Retina (tissue), 1 donor: ENCODE measurements around the gene PSMD2.

Source experiments
- DNase-seq: peaks from one replicate; pipeline ENCODE4 v3.0.0-alpha.2; 2016

Gene PSMD2

DNA sequence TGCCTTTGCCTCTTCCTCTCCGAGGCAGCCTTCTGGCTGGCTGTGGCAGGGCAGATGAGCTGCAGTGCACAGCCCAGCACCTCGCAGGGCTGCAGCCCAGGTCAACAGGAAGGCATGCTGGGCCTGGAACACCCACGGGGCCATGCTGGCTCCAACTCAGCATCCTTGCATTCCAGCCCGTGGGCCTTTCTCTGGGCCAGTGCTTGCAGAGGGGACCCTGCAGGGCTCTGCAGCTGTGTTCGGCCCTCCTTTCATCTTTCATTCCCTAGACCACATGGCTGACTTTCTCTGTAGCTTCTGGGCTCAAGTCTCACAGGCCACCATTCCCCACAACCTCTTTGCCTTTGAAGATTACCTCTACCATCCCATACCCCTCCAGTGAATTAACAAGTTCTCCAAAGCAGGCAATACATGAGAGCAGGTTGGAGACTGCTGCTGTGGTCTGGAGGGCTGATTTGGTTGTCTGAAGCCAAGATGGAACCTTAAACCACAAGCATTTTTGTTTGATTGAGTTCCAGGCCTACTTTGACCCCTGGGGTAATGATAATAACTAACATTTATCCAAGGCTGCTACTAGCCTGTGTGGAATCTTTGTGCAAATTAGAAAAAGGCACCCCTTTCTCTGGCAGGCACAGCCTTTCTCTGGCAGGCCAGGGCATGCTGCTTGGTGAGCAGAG is 44.3 kb downstream of the PSMD2 start:
- DNase-seq = no peak

DNA sequence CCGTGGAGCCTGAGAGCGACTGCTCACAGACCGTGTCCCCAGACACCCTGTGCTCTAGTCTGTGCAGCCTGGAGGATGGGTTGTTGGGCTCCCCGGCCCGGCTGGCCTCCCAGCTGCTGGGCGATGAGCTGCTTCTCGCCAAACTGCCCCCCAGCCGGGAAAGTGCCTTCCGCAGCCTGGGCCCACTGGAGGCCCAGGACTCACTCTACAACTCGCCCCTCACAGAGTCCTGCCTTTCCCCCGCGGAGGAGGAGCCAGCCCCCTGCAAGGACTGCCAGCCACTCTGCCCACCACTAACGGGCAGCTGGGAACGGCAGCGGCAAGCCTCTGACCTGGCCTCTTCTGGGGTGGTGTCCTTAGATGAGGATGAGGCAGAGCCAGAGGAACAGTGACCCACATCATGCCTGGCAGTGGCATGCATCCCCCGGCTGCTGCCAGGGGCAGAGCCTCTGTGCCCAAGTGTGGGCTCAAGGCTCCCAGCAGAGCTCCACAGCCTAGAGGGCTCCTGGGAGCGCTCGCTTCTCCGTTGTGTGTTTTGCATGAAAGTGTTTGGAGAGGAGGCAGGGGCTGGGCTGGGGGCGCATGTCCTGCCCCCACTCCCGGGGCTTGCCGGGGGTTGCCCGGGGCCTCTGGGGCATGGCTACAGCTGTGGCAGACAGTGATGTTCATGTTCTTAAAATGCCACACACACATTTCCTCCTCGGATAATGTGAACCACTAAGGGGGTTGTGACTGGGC is 45.7 kb downstream of the PSMD2 start:
- DNase-seq = peak; percentile 43

DNA sequence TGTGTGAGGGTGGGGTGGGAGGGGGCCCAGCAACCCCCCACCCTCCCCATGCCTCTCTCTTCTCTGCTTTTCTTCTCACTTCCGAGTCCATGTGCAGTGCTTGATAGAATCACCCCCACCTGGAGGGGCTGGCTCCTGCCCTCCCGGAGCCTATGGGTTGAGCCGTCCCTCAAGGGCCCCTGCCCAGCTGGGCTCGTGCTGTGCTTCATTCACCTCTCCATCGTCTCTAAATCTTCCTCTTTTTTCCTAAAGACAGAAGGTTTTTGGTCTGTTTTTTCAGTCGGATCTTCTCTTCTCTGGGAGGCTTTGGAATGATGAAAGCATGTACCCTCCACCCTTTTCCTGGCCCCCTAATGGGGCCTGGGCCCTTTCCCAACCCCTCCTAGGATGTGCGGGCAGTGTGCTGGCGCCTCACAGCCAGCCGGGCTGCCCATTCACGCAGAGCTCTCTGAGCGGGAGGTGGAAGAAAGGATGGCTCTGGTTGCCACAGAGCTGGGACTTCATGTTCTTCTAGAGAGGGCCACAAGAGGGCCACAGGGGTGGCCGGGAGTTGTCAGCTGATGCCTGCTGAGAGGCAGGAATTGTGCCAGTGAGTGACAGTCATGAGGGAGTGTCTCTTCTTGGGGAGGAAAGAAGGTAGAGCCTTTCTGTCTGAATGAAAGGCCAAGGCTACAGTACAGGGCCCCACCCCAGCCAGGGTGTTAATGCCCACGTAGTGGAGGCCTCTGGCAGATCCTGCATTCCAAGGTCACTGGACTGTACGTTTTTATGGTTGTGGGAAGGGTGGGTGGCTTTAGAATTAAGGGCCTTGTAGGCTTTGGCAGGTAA is 46.5 kb downstream of the PSMD2 start:
- peak; percentile 72 for DNase-seq

DNA sequence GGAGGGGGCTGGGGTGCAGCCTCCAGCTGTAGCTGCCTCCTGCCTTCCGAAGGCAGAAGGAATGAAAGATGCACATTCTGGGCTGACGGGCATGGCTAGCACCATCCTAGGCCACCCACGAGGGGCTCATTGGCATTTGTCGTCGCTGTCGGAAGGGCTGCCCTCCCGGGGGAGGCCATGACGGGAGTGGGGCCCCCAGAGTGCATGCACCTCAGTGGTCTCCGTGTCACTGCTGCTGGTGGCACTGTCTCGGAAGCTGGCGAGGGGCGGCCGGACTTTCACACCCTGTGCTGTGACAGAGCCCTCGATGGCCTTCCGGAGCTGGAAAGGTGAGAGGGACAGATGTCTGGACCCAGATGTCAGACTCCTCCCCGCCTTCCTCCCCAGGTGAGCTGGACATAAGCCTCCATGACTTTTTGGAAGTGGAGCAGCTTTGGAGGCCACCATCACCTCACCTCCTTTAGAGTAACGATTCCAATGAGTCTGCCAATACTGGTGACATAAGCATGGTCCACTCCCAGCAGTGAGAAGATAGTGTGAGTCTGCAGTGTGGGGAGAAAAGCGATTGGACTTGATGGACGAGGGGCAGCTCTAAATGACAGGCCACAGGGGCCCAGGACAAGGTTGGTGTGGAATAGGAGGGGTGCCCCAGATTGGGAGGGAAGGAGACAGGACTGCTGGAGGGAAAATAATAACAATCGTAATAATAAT is 47.6 kb downstream of the PSMD2 start:
- no peak for DNase-seq

DNA sequence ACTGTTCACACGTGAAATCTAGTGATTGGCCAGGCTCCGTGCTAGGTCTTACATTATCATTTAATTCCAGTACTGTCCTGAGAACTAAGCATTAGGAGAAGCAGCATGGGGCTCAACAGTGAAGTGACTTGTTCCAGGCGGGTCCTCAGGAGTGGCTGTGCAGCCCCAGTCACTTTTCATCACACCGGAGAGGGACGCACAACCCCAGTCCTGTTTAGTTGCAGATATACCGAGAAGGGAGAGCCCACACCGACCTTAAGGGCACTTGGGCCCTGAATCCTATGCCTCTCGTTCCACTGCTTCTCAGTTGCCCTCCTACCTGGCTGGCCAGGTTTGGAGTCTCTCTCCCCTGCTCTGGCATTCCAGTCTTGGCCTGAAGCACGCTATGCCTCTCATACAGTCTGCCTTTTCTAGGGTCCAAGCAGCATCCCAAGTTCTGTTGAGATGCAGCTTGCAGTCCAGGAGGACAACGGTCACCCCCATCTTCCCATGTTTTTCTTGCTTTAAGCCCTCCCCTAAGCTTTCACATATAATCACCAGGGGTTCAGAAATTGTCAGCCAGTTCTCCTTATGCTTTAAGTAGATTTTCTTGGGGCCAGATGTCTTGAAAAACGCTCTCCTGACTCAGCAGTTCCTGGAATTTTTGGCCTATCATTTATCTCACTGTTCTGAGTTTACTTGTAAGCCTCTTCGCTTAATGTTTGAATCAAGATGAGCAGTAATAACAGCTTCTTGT is 48.4 kb downstream of the PSMD2 start:
- no peak for DNase-seq

DNA sequence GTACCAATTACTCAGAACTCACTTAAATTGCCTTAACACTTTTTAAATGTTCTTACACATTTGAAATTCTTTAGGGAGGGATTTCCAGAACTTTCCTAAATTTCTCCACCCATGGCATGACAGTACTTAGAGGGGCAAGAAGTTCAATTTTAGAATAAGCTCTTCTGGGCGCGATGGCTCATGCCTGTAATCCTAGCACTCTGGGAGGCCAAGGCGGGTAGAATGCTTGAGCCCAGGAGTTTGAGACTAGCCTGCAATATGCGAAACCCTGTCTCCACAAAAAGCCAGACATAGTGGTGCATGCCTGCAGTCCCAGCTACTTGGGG is 49.0 kb downstream of the PSMD2 start:
- DNase-seq = no peak

DNA sequence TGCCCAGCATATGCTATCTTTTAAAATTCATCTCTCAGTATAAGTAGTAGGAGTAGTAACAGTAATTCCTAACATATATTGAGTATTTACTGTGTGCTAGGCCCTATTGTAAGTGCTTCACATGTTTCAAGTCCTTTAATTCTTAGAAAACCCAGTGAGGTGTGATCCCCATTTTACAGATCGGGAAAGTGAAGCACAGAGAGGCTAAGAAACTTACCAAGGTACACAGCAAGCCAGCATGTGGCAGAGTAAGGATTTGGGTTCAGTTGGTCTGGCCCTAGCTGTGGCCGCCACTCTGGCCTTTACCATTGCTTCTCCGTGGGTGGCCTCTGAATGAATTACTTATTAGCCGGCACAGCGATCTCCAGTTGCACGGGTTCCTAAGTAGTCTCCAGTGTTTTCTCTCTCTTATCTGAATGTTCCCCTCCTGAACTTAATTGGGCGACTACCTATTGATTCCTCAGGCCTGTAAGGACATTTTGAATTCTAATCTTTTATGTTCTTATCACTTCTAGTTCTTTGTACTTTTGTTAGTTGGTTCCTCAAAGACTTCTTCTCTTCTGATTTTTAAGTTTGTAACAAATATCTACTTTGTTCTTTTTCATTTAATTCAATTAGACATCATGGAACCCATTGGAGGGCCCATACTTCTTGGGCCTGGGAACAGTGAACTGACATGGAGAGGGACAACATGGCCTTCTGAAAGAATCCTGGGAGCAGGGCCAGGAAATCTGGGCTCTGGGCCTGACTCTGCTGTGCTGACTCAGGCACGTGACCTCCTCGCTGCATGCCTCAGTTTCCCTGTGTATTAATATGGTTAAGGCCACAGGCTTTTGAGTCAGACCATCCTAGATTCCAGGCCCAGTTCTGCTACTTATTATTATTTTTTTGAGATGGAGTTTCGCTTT is 50.8 kb downstream of the PSMD2 start:
- no peak for DNase-seq

DNA sequence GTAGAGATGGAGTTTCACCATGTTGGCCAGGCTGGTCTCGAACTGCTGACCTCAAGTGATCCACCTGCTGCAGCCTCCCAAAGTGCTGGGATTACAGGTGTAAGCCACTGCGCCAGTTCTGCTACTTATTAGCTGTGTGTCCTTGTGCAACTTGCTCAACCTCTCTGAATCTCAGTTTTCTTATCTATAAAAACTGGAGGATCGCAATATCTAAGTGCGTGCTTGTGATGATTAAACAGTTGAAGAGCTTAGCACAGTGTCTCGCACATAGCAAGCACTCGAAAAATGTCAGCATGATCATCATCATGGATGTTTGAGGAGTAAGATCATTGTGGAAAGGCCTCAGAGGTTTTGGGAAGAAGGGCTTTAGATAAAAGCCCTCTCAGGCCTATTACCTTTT is 51.6 kb downstream of the PSMD2 start:
- DNase-seq = no peak

DNA sequence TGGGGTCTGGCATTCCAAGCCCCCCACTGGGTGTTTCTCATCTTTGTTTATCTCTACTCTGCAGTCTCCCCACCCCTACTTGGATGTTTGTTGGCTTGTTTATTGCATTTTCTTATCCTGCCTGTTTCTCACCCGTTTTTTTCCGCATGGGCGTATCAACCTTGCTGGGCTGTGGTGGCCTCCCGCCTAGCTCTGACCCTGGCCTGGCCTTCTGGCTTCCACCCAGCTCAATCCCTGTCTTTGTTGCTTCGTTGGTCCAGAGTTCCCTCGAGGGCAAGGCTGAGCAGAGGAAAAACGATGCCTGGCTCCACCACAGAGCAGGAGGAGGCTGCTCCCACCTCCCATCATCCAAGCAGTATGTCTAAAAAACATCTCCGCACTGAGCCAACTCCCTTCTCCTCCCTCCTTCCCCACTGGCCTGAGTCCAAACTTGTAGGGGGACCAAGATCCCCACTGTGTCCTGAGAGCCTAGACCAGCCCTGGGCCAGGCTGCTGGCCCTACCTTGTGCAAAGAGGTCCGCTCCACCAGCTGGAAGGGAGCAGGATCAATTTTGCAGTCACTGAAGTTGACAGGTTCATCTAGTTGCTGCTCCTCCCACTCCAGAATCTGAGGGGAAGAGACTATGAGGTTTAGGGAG is 52.6 kb downstream of the PSMD2 start:
- no peak for DNase-seq

DNA sequence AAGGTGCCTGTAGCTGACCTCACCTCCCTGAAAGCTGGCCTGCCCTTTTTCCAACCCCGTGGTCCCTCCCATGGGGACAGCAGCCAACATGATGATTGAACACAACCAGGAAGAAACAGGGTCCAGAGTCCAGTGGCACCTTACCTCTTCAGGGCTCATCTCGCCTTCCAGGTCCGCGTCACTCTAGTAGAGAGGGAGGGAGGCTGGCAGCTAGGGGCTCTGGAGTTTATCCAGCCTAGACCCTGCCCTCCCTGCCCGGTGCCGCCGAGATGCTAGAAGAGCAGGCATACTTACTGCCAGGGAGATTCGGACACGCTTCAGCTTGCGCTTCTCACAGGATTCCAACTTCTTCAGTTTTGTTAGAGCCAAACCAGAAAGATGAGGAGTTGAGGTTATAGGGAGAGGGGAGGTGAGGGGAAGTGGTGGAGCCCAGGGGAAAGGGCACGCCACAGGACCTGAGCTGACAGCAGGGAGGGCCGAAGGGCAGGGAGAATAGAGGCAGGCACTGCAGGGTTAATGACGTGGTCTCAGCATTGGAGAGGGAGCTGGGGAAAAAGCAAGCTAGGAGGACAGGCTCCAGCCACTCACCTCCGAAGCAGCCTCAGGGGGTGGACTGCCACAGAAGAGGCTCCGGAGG is 53.2 kb downstream of the PSMD2 start:
- no peak for DNase-seq

DNA sequence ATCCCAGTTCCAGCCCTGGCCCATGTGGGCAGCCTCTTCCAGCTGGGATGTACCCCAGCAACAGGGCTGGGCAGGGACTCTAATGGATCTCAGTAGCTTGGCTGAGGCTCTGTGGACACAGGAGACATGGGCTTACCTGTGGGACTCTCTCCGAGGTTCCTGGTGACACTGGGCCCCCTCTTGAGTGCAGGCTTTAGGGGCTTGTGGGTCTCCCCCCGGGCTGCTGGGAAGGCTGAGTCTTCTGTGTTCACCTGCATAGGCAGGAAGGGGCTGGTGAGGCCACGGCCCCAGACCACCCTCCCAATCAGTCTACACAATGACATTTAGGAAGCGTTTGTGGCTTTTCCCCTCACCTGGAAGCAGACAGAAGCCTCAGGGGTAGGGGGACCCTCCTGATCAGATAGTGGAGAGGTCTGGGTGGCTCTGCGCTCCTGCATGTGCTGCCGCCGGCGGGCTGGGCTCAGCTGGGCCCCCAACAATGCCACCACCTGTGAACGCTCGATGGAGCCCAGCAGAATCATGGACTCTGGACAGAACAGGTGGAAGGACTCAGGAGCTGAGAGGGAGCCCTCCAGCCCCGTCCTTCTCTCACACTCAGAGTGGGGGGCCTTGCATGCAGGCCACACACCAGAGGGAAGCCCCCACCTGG is 54.0 kb downstream of the PSMD2 start:
- DNase-seq = no peak

DNA sequence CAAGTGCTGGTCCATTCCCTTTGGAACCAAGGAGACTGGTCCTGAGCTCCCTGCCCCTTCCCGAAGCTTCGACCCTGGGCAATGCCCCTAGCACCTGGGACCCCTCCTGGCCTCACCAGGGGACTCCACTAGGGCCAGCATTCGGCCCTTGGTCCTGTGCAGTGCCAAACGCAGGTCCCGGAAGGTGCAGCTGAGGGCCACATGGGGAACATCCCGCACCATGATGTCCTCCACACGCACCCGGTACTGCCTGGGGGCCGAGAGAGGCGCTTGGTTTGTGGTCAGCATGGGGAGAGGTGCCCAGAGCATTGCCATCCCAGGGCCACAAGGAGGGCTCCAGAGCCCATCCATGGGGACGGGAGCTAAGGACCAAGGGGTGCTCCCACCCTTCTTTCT is 54.5 kb downstream of the PSMD2 start:
- DNase-seq = no peak

DNA sequence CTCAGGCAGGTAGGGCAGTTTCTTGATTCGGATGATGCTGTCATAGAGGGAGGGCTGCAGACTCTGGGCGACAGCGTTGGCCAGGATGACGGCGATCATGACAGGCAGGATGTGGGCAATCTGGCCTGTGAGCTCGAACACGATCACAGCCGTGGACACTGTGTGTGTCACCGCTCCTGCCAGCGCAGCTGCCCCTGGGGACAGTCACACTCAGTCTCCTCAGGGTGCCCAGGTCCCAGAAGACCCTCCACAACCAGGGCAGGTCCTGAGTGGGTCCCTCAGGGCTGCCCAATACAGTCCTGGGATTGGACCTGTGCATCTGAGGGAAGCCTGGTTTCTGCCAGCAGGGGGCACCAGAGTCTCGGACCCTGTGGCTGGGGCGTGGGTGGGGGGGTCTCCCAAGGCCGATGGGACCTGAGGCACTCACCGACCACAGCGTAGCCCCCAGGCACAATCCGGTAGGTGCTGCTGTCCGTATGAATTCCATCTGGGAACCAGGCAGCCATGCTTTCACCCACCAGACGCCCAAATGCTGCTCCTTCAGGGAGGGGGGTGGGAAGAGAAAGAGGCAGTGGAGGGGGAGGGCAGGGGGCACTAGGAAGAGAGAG is 55.2 kb downstream of the PSMD2 start:
- DNase-seq = peak; percentile 51

DNA sequence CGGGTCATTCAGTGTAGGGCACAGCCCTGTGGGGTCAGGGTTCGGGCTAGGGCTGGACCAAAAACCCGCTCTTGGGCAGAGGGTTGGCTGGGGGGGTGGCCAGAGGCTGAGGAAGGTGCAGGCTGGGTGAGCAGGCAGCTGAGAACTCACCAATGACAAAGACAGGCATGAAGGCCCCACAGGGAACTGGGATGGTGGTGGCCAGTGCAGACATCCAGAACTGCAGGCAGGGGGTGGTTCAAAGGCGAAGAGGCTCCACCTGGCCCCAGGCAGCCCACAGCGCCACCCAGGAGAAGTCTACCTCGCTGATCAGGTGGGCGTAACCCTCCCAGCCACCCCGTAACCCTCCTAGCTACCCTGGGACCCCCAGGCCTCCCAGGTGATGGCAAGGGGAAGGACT is 55.7 kb downstream of the PSMD2 start:
- no peak for DNase-seq

DNA sequence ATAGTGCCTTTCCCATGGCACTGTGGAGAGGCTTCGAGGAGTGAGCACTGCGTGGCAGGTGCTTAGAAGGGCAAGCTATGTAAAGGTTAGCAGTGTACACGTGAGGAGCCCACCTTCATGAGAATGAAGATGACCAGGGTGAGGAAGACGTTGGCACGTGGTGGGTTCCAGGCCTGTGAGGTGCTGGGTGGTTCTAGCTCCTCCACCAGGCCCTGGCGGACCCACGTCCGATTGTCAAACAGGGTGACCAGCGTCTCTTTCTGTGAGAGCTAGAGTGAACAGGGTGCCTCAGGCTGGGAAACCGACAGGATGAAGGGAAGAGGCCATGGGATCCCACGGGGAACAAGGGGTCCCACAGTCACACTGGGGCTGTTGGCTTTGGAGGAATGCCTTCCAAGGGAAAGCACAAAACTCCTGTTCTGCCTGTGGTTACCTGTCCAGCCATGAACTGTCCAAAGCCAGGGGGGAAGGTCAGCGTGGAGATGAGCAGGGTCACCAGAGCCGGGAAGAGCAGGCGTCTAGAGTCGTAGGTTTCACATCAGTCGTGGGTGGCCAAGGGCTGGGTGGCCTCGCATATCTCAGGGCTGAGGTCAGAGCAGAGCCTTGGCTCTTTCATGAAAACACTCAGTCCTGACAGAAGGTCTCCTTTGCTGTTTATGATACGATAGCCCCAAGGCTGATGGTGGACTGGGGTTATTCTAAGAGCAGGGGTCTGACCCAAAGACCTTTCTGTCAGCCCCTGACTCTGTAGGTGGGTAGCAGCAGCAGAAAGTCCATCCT is 56.4 kb downstream of the PSMD2 start:
- DNase-seq = no peak

DNA sequence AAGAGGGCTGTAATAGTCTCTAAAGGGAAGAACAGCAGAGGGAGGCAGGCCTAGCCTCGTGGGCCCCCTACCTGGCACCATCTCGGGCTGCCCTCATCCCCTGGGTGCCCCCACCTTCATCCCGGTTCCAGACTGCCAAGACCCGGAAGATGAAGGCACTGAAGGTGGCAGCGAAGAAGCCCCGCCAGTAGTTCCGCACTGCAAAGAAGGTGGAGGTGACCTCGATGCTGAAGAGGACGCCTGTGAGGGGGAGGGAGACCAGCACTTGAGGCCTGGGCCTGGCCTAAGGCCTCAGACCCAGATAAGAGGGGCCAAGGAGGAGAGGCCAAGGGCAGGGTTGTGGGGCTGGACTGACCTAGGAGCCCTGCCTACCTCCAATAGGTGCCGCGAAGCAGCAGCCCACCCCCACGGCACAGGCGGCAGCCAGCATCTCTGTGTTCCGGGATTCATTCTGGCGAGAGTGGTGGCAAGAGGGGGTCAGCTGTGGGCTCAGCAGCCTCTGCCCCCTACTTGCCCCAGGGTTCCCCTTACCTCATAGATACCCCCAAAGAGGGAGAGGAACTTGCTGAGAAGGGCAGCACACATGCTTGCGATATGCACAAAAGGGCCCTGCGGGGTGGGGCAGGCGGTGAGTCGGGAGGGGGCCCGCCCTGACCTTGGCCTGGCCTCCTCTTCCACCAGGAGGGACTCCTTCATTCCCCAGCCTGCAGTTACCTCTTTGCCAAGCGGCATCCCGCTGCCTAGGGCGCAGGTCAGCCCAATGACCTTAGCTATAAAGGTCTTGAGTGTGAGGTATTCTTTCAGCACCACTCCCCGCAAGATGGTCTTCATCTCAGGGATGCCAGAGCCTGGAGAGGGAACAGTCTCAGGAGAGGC is 58.4 kb downstream of the PSMD2 start:
- no peak for DNase-seq

DNA sequence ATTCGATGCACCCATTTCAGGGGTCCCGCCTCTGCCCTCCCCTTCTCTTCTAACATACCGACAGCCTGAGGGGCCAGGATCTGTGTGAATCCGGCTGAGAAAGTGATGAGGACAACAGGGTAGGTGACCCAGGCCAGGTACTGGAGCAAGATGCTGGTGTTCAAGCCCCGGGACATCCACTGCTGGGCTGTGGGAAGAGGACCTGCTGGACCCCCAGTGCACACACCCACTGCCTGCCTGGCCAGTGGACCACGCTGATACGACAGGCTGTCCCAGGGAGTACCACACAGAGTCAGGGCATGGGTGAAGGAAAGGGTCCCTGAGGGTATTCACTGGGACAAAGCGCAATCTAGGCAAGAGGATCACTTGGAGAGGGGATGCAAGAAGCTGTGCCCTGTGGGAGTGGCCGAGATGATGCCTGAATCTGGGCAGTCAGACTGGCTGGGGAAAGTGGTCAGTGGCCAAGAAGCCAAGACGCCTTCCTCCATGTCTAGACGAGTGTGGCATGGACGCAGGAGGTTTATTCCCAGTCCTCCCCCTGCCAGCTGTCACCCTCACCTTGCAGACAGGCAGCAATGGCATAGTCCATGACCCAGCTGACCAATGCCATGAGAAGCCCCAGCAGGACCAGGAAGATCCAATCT is 59.2 kb downstream of the PSMD2 start:
- DNase-seq = no peak
